GM06990 (cell line): ENCODE results near the gene NEAT1.

Source experiments
- DNase-seq: peaks from one replicate; pipeline ENCODE4 v3.0.0-alpha.2; 2011; ENCODE audit not compliant: insufficient read length; ENCODE audit errors: extremely low read depth
- H3K27me3 ChIP-seq: replicated peaks from 2 replicates; pipeline ENCODE4 v1.6.0; 2011; ENCODE audit warnings: low read length; ENCODE audit not compliant: control insufficient read depth, insufficient read depth
- H3K36me3 ChIP-seq: 2 replicates; pipeline ENCODE4 v1.5.1; 2011; ENCODE audit warnings: low read length; ENCODE audit not compliant: control insufficient read depth, insufficient read depth
- H3K4me3 ChIP-seq: replicated peaks from 2 replicates; pipeline ENCODE4 v1.5.1; 2011; ENCODE audit warnings: low read depth, mild to moderate bottlenecking, control low read depth, low read length
- TF ChIP-seq, protein P1 (sequence below): IDR thresholded peaks from 2 replicates; pipeline ENCODE4 v1.5.1; 2011; ENCODE audit warnings: low read length, control low read depth, mild to moderate bottlenecking, inconsistent platforms; ENCODE audit not compliant: insufficient read depth, poor library complexity, severe bottlenecking

NEAT1 gene

DNA sequence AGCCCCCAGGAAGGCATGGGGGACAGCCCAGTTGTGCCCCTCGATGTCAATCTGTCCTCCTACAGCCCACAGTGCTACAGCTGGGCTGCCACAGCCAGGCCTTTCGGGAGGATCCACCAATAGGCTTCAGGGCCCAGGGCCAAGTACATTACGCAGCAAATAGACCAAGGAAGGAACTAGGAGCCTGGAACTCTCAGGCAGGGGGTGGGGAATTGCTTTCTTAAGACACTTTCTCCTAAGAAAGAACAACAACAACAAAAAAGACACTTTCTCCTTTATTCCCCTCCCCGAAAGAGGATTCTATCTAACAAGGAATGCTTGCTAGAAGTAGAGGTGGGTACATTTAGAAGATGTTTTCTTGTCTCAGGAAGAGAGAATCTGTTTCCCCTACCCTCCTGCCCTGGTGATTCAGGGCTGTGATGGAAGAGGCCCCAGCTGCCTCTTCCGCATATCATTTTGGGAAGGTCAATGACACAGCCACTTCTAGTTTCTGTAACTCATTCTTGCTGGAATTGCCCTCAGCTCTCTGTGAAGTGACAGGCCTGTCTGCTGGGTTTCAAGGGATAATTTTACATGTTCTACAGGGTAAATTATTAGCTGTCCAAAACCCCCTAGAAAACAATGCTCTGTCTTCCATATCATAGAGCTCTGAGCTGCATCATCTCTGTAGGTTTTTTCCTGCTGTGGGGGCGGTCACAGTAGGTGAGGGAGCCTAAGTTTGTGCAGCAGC is 70.2 kb downstream of the NEAT1 start:
- DNase-seq: peak; percentile 72
- TF ChIP-seq, protein P1, sequence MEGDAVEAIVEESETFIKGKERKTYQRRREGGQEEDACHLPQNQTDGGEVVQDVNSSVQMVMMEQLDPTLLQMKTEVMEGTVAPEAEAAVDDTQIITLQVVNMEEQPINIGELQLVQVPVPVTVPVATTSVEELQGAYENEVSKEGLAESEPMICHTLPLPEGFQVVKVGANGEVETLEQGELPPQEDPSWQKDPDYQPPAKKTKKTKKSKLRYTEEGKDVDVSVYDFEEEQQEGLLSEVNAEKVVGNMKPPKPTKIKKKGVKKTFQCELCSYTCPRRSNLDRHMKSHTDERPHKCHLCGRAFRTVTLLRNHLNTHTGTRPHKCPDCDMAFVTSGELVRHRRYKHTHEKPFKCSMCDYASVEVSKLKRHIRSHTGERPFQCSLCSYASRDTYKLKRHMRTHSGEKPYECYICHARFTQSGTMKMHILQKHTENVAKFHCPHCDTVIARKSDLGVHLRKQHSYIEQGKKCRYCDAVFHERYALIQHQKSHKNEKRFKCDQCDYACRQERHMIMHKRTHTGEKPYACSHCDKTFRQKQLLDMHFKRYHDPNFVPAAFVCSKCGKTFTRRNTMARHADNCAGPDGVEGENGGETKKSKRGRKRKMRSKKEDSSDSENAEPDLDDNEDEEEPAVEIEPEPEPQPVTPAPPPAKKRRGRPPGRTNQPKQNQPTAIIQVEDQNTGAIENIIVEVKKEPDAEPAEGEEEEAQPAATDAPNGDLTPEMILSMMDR: no peak
- no peaks in the 10 kb centered on the region for H3K27me3 ChIP-seq
- H3K4me3 ChIP-seq: peak overlapping the region; percentile 41
- H3K36me3 ChIP-seq: no peaks in the 10 kb centered on the region

DNA sequence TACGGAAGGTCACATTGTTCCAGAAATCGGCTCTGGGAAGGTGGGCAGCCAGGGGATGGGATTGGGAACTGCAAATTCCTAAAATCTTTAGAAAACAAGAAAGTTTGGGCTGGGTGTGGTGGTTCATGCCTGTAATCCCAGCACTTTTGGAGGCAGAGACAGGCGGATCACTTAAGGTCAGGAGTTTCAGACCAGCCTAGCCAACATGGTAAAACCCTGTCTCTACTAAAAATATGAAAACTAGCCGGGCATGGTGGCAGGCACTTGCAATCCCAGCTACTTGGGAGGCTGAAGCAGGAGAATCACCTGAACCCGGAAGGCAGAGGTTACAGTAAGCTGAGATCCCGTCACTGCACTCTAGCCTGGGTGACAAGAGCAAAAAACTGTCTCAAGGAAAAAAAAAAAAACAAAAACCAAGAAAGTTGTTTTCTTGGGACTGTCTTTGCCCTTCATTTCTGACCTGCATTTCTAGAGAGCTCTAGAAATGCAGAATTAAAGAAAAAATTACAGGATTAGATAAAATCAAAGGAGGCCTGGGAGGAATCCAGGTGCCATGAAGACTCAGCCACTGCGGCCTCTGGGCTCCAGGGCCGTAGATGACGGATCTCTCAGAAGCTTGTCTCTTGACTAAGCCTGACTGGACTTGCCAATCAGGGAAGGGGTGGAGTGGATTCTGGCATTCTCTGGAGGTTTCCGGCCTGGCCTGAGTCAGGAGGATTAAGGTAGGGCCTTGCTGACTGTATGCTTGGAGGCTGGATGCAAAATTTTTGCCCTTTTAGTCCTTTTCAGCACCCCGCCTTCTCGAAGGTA is 71.0 kb downstream of the NEAT1 start:
- no peaks in the 10 kb centered on the region for H3K27me3 ChIP-seq
- DNase-seq: no peak
- peak overlapping the region; percentile 41 for H3K4me3 ChIP-seq
- no peaks in the 10 kb centered on the region for H3K36me3 ChIP-seq
- TF ChIP-seq, protein P1: no peak
